Lower lobe of right lung (tissue), 2 donors: ENCODE results near the gene PJA1. TPM values are rescaled to one million over a fixed set of nuclear protein-coding genes. Genes with fewer than 3 reads are reported as not detected.

Experiments used
- ATAC-seq, 2 donors: fragments of 200-7000 bp; cut with Tn5 transposase; one replicate each; pipeline ENCODE4 v1.9.1; 2020 to 2022; ENCODE audit warnings: mild to moderate bottlenecking in 2 of 2, moderate library complexity in 2 of 2
- DNase-seq: peaks from one replicate; pipeline ENCODE4 v3.0.0-alpha.2; 2020
- H3K27ac ChIP-seq: fragments of 200-600 bp; one replicate; pipeline ENCODE4 v1.8.0; 2022
- H3K27me3 ChIP-seq: fragments of 200-600 bp; one replicate; pipeline ENCODE4 v1.8.0; 2022; ENCODE audit warnings: low read depth
- H3K36me3 ChIP-seq: fragments of 200-600 bp; one replicate; pipeline ENCODE4 v1.8.0; 2022; ENCODE audit warnings: mild to moderate bottlenecking
- H3K4me1 ChIP-seq: fragments of 200-600 bp; one replicate; pipeline ENCODE4 v1.8.0; 2022
- H3K4me3 ChIP-seq: fragments of 200-600 bp; one replicate; pipeline ENCODE4 v1.8.0; 2022; ENCODE audit warnings: mild to moderate bottlenecking
- H3K9me3 ChIP-seq: fragments of 200-600 bp; one replicate; pipeline ENCODE4 v1.8.0; 2022
- CTCF ChIP-seq: fragments of 200-600 bp; IDR thresholded peaks from one replicate; pipeline ENCODE4 v1.8.0; 2022; ENCODE audit warnings: antibody characterized with exemption, mild to moderate bottlenecking
- intact Hi-C: fragments of 100-400 bp; cut with DNase I; formaldehyde crosslinking; loops from one replicate; pipeline ENCODE4 v1.11.0; 2022
- long read RNA-seq: library from polyadenylated mRNA; unstranded; transcript quantifications from one replicate; pipeline ENCODE4 v2.0.0, GENCODE V29; 2021
- total RNA-seq: library from RNA; stranded (reverse); fragmentation: NEBNext Ultra II Directional; extraction: Animal tissue kit (Norgen Biotek cat#: 25700); gene quantifications from one replicate; pipeline ENCODE4 v1.2.1, GENCODE V29; 2021
- donor health status: DM: no; HTN: yes; CAD: no; lungs with severe emphysema.

Gene PJA1
- 21.9 TPM for total RNA-seq
- long read RNA-seq, transcript PJA1-202 (2 exons, 2,672 nt) = major isoform, 65 of 89 reads
- long read RNA-seq, transcript PJA1-203 (1 exons, 2,692 nt) = minor isoform, 6 of 89 reads
- long read RNA-seq, transcript PJA1-201 (2 exons, 2,755 nt) = minor isoform, 8 of 89 reads
- long read RNA-seq, transcript PJA1-206 (2 exons, 887 nt) = minor isoform, 8 of 89 reads
- long read RNA-seq, partial matches to known transcripts = 0 of 89 reads
- long read RNA-seq, other reads (novel, unspliced or antisense) = 2 of 89 reads

- TF ChIP-seq CTCF = no peak
- DNase-seq = peak; percentile 74
- Histone ChIP-seq H3K9me3 (no peaks in the 10 kb centered on the region), H3K4me3 (peak within 1 kb of the TSS; percentile 72), H3K36me3 (no peaks in the 10 kb centered on the region), H3K4me1 (no peaks in the 10 kb centered on the region), H3K27me3 (no peaks in the 10 kb centered on the region), H3K27ac (peak within 1 kb of the TSS; percentile 76)
- peak; percentile 93 to 95 for ATAC-seq
- intact Hi-C loops = no loop called here
Measured at GRCh38 chrX:69165087-69165651, at the start of gene PJA1. Gene PJA1, minus strand, starts transcription at chrX:69165453. Its CDS starts 2,380 bp downstream, at chrX:69163073.

- no peak overlapping the region for H3K27ac ChIP-seq
- ATAC-seq (no peak), DNase-seq (no peak)
- H3K9me3 ChIP-seq = no peaks in the 10 kb centered on the region
- H3K4me1 ChIP-seq = peaks cover 5% of the 10 kb centered on the region
- no peaks in the 10 kb centered on the region for H3K36me3 ChIP-seq
- no peak for TF ChIP-seq CTCF
- no peak overlapping the region for H3K4me3 ChIP-seq
- intact Hi-C loops = no loop called here
- H3K27me3 ChIP-seq = no peaks in the 10 kb centered on the region
Measured at GRCh38 chrX:69214463-69214862, 49.2 kb upstream of the PJA1 start.

- ATAC-seq = no peak
- no peak for DNase-seq
- TF ChIP-seq CTCF = no peak
- H3K27ac ChIP-seq = no peak overlapping the region
- H3K36me3 ChIP-seq = no peaks in the 10 kb centered on the region
- H3K9me3 ChIP-seq = no peaks in the 10 kb centered on the region
- H3K4me3 ChIP-seq = no peak overlapping the region
- H3K4me1 ChIP-seq = peaks cover 4% of the 10 kb centered on the region
- intact Hi-C loops = no loop called here
- H3K27me3 ChIP-seq = no peaks in the 10 kb centered on the region
Measured at GRCh38 chrX:69211701-69212100, 46.4 kb upstream of the PJA1 start.

- H3K4me3 ChIP-seq = no peak overlapping the region
- no peaks in the 10 kb centered on the region for H3K36me3 ChIP-seq
- ATAC-seq (no peak), DNase-seq (no peak)
- no peak for TF ChIP-seq CTCF
- intact Hi-C loops = no loop called here
- no peaks in the 10 kb centered on the region for H3K9me3 ChIP-seq
- H3K4me1 ChIP-seq = no peaks in the 10 kb centered on the region
- no peaks in the 10 kb centered on the region for H3K27me3 ChIP-seq
- no peak overlapping the region for H3K27ac ChIP-seq
Measured at GRCh38 chrX:69210581-69210980, 45.3 kb upstream of the PJA1 start.

- Histone ChIP-seq H3K27me3 (no peaks in the 10 kb centered on the region), H3K27ac (no peak overlapping the region), H3K4me3 (no peak overlapping the region), H3K4me1 (no peaks in the 10 kb centered on the region), H3K36me3 (no peaks in the 10 kb centered on the region), H3K9me3 (no peaks in the 10 kb centered on the region)
- DNase-seq = no peak
- no peak for ATAC-seq
- TF ChIP-seq CTCF = no peak
- intact Hi-C loops = no loop called here
Measured at GRCh38 chrX:69207216-69207615, 42.0 kb upstream of the PJA1 start.
